ENCODE measurements around the gene VPS13A.

VPS13A gene

GRCh38 chr9:77291714-77292113, 114.4 kb downstream of the VPS13A start:
- DNase-seq (ENCODE audit: low spot score) = no peak
- H3K9me3 Mint-ChIP-seq = peaks cover 20% of the 10 kb centered on the region
- no peaks in the 10 kb centered on the region for H3K27me3 Mint-ChIP-seq (ENCODE audit: low read depth)
- no peak overlapping the region for H3K27ac Mint-ChIP-seq
- peaks cover 28% of the 10 kb centered on the region for H3K36me3 Mint-ChIP-seq (ENCODE audit: low read depth)
- H3K4me1 Mint-ChIP-seq (ENCODE audit: low read depth) = no peaks in the 10 kb centered on the region
- H3K4me3 Mint-ChIP-seq = no peak overlapping the region

GRCh38 chr9:77293949-77294348, 116.6 kb downstream of the VPS13A start:
- H3K4me1 Mint-ChIP-seq (ENCODE audit: low read depth) = no peaks in the 10 kb centered on the region
- H3K27ac Mint-ChIP-seq = no peak overlapping the region
- no peak for DNase-seq (ENCODE audit: low spot score)
- H3K4me3 Mint-ChIP-seq = no peak overlapping the region
- no peaks in the 10 kb centered on the region for H3K27me3 Mint-ChIP-seq (ENCODE audit: low read depth)
- peaks cover 13% of the 10 kb centered on the region for H3K36me3 Mint-ChIP-seq (ENCODE audit: low read depth)
- peaks cover 4% of the 10 kb centered on the region for H3K9me3 Mint-ChIP-seq

- Mint-ChIP-seq H3K4me1 (ENCODE audit: low read depth) (peaks cover 6% of the 10 kb centered on the region), H3K9me3 (peaks cover 2% of the 10 kb centered on the region), H3K4me3 (no peak overlapping the region), H3K36me3 (ENCODE audit: low read depth) (peaks cover 24% of the 10 kb centered on the region), H3K27ac (no peak overlapping the region), H3K27me3 (ENCODE audit: low read depth) (no peaks in the 10 kb centered on the region)
- no peak for DNase-seq (ENCODE audit: low spot score)
Measured at GRCh38 chr9:77304543-77304942, 127.2 kb downstream of the VPS13A start.

GRCh38 chr9:77305622-77306400, 128.5 kb downstream of the VPS13A start:
- Mint-ChIP-seq H3K4me1 (ENCODE audit: low read depth) (peaks cover 6% of the 10 kb centered on the region), H3K27ac (peak overlapping the region; percentile 56), H3K9me3 (no peaks in the 10 kb centered on the region), H3K36me3 (ENCODE audit: low read depth) (peaks cover 25% of the 10 kb centered on the region), H3K4me3 (no peak overlapping the region), H3K27me3 (ENCODE audit: low read depth) (no peaks in the 10 kb centered on the region)
- no peak for DNase-seq (ENCODE audit: low spot score)

GRCh38 chr9:77307166-77307565, 129.8 kb downstream of the VPS13A start:
- Mint-ChIP-seq H3K4me3 (no peak overlapping the region), H3K9me3 (no peaks in the 10 kb centered on the region), H3K4me1 (ENCODE audit: low read depth) (peaks cover 6% of the 10 kb centered on the region), H3K27me3 (ENCODE audit: low read depth) (no peaks in the 10 kb centered on the region), H3K36me3 (ENCODE audit: low read depth) (peaks cover 29% of the 10 kb centered on the region), H3K27ac (no peak overlapping the region)
- no peak for DNase-seq (ENCODE audit: low spot score)

- Mint-ChIP-seq H3K27ac (no peak overlapping the region), H3K9me3 (no peaks in the 10 kb centered on the region), H3K4me1 (ENCODE audit: low read depth) (no peaks in the 10 kb centered on the region), H3K4me3 (no peak overlapping the region), H3K27me3 (ENCODE audit: low read depth) (no peaks in the 10 kb centered on the region), H3K36me3 (ENCODE audit: low read depth) (peaks cover 28% of the 10 kb centered on the region)
- no peak for DNase-seq (ENCODE audit: low spot score)
Measured at GRCh38 chr9:77316058-77316457, 138.7 kb downstream of the VPS13A start.

- H3K27ac Mint-ChIP-seq = no peak overlapping the region
- H3K27me3 Mint-ChIP-seq (ENCODE audit: low read depth) = no peaks in the 10 kb centered on the region
- peaks cover 30% of the 10 kb centered on the region for H3K36me3 Mint-ChIP-seq (ENCODE audit: low read depth)
- no peak overlapping the region for H3K4me3 Mint-ChIP-seq
- H3K9me3 Mint-ChIP-seq = no peaks in the 10 kb centered on the region
- DNase-seq (ENCODE audit: low spot score) = no peak
- H3K4me1 Mint-ChIP-seq (ENCODE audit: low read depth) = peaks cover 7% of the 10 kb centered on the region
Measured at GRCh38 chr9:77325058-77325457, 147.7 kb downstream of the VPS13A start.

GRCh38 chr9:77328102-77328501, 150.8 kb downstream of the VPS13A start:
- Mint-ChIP-seq H3K4me3 (no peak overlapping the region), H3K27ac (no peak overlapping the region), H3K27me3 (ENCODE audit: low read depth) (no peaks in the 10 kb centered on the region), H3K36me3 (ENCODE audit: low read depth) (peaks cover 18% of the 10 kb centered on the region), H3K9me3 (no peaks in the 10 kb centered on the region), H3K4me1 (ENCODE audit: low read depth) (peaks cover 7% of the 10 kb centered on the region)
- DNase-seq (ENCODE audit: low spot score) = no peak

- no peak for DNase-seq (ENCODE audit: low spot score)
- Mint-ChIP-seq H3K4me1 (ENCODE audit: low read depth) (no peaks in the 10 kb centered on the region), H3K4me3 (no peak overlapping the region), H3K36me3 (ENCODE audit: low read depth) (peaks cover 30% of the 10 kb centered on the region), H3K27ac (no peak overlapping the region), H3K27me3 (ENCODE audit: low read depth) (no peaks in the 10 kb centered on the region), H3K9me3 (peaks cover 6% of the 10 kb centered on the region)
Measured at GRCh38 chr9:77370064-77370463, 192.7 kb downstream of the VPS13A start.

GRCh38 chr9:77374266-77374665, 196.9 kb downstream of the VPS13A start:
- H3K27ac Mint-ChIP-seq = no peak overlapping the region
- H3K4me1 Mint-ChIP-seq (ENCODE audit: low read depth) = no peaks in the 10 kb centered on the region
- DNase-seq (ENCODE audit: low spot score) = no peak
- no peak overlapping the region for H3K4me3 Mint-ChIP-seq
- no peaks in the 10 kb centered on the region for H3K27me3 Mint-ChIP-seq (ENCODE audit: low read depth)
- H3K9me3 Mint-ChIP-seq = peaks cover 6% of the 10 kb centered on the region
- H3K36me3 Mint-ChIP-seq (ENCODE audit: low read depth) = peaks cover 23% of the 10 kb centered on the region

- Mint-ChIP-seq H3K4me3 (no peak overlapping the region), H3K27ac (no peak overlapping the region), H3K9me3 (peaks cover 2% of the 10 kb centered on the region), H3K4me1 (ENCODE audit: low read depth) (no peaks in the 10 kb centered on the region), H3K27me3 (ENCODE audit: low read depth) (no peaks in the 10 kb centered on the region), H3K36me3 (ENCODE audit: low read depth) (peaks cover 14% of the 10 kb centered on the region)
- DNase-seq (ENCODE audit: low spot score) = no peak
Measured at GRCh38 chr9:77375956-77376532, 198.7 kb downstream of the VPS13A start.

- Mint-ChIP-seq H3K9me3 (no peaks in the 10 kb centered on the region), H3K4me1 (ENCODE audit: low read depth) (no peaks in the 10 kb centered on the region), H3K36me3 (ENCODE audit: low read depth) (peaks cover 1% of the 10 kb centered on the region), H3K27me3 (ENCODE audit: low read depth) (no peaks in the 10 kb centered on the region), H3K27ac (no peak overlapping the region), H3K4me3 (no peak overlapping the region)
- DNase-seq (ENCODE audit: low spot score) = no peak
Measured at GRCh38 chr9:77384406-77384805, 207.1 kb downstream of the VPS13A start.

GRCh38 chr9:77386187-77386586, 208.9 kb downstream of the VPS13A start:
- Mint-ChIP-seq H3K27ac (no peak overlapping the region), H3K27me3 (ENCODE audit: low read depth) (no peaks in the 10 kb centered on the region), H3K9me3 (no peaks in the 10 kb centered on the region), H3K4me1 (ENCODE audit: low read depth) (no peaks in the 10 kb centered on the region), H3K36me3 (ENCODE audit: low read depth) (peaks cover 3% of the 10 kb centered on the region), H3K4me3 (no peak overlapping the region)
- no peak for DNase-seq (ENCODE audit: low spot score)

- Mint-ChIP-seq H3K4me1 (ENCODE audit: low read depth) (no peaks in the 10 kb centered on the region), H3K4me3 (no peak overlapping the region), H3K9me3 (no peaks in the 10 kb centered on the region), H3K27ac (no peak overlapping the region), H3K36me3 (ENCODE audit: low read depth) (peaks cover 2% of the 10 kb centered on the region), H3K27me3 (ENCODE audit: low read depth) (no peaks in the 10 kb centered on the region)
- DNase-seq (ENCODE audit: low spot score) = no peak
Measured at GRCh38 chr9:77391834-77392233, 214.5 kb downstream of the VPS13A start.

- Mint-ChIP-seq H3K27me3 (ENCODE audit: low read depth) (no peaks in the 10 kb centered on the region), H3K4me1 (ENCODE audit: low read depth) (no peaks in the 10 kb centered on the region), H3K4me3 (no peak overlapping the region), H3K9me3 (no peaks in the 10 kb centered on the region), H3K36me3 (ENCODE audit: low read depth) (peaks cover 2% of the 10 kb centered on the region), H3K27ac (no peak overlapping the region)
- DNase-seq (ENCODE audit: low spot score) = no peak
Measured at GRCh38 chr9:77392328-77392727, 215.0 kb downstream of the VPS13A start.
